H1 (cell line): ENCODE results near the gene TECR. TPM values are rescaled to one million over a fixed set of nuclear protein-coding genes. Genes with fewer than 3 reads are reported as not detected.

Source experiments
- ASH2L ChIP-seq: fragments of 200-600, 300-600 bp; sonication (generic); IDR thresholded peaks from one replicate; pipeline ENCODE4 v1.7.1; 2017; ENCODE audit warnings: low read length
- CBX8 ChIP-seq: fragments of 300-800, 300-1000 bp; sonication (generic); IDR thresholded peaks from 2 replicates; pipeline ENCODE4 v1.7.1; 2016; ENCODE audit warnings: low read depth, low read length, borderline replicate concordance
- CHD2 ChIP-seq: IDR thresholded peaks from 2 replicates; pipeline ENCODE4 v1.6.1; 2012; ENCODE audit warnings: low read length, improper control_type of control experiment
- CHD7 ChIP-seq: fragments of 300-600 bp; sonication (generic); IDR thresholded peaks from 2 replicates; pipeline ENCODE4 v1.7.1; 2012; ENCODE audit warnings: low read length, moderate library complexity, mild to moderate bottlenecking, inconsistent platforms; ENCODE audit not compliant: insufficient replicate concordance
- GABPA ChIP-seq: IDR thresholded peaks from 2 replicates; pipeline ENCODE4 v1.6.1; 2011; ENCODE audit warnings: mild to moderate bottlenecking, low read length, moderate library complexity, borderline replicate concordance; ENCODE audit not compliant: insufficient read depth
- POLR2A ChIP-seq, 2 experiments: IDR thresholded peaks; 1 replicate in 1 of 2; 2 replicates in 1 of 2; pipeline ENCODE4 v1.6.1; 2011; ENCODE audit warnings: low read depth in 2 of 2, low read length in 2 of 2, mild to moderate bottlenecking in 2 of 2; ENCODE audit errors: control extremely low read depth in 1 of 2
- SP4 ChIP-seq: IDR thresholded peaks from 2 replicates; pipeline ENCODE4 v1.6.1; 2012; ENCODE audit warnings: low read length, inconsistent platforms
- SRF ChIP-seq: IDR thresholded peaks from 2 replicates; pipeline ENCODE4 v1.6.1; 2011; ENCODE audit warnings: mild to moderate bottlenecking, low read depth, low read length, moderate library complexity
- polyA plus RNA-seq, 7 experiments: library from polyadenylated mRNA; depleted of rRNA in 3 of 7; stranded (reverse) in 5 of 7; unstranded in 2 of 7; fragments of >200 nt in 5 of 7; fragments of 200-250 nt in 2 of 7; gene quantifications; 1 replicate in 5 of 7; 2 replicates in 1 of 7; 4 replicates in 1 of 7; pipeline versions ENCODE4 v1.2.1 to v1.2.3, GENCODE V29; 2011 to 2013; ENCODE audit warnings: missing spikeins in 2 of 7, mixed read lengths in 2 of 7
- total RNA-seq: library from RNA; stranded (reverse); fragmentation: NEBNext Ultra II Directional; extraction: Animal tissue kit (Norgen Biotek cat#: 25700); gene quantifications from 2 replicates; pipeline ENCODE4 v1.2.1, GENCODE V29; 2021

TECR gene
- total and polyA plus RNA-seq, 2 of the 8 experiments (the other 6 are each of a cell fraction or from before 2014, with no cell fraction given) = 172 to 405 TPM

- TF ChIP-seq CHD2 (no peak), POLR2A (IDR thresholded peaks at IDR 0.05; ENCODE audit: control extremely low read depth in 1 of 2, low read depth in 2 of 2, low read length in 2 of 2) (no peak), SRF (no peak), SP4 (no peak), GABPA (no peak), ASH2L (no peak), CBX8 (no peak), CHD7 (no peak)
Measured at GRCh38 chr19:14507704-14508542, 21.5 kb upstream of the TECR start (continued).
